Measurements from ENCODE around the gene DBNL. TPM values are rescaled to one million over a fixed set of nuclear protein-coding genes. Genes with fewer than 3 reads are reported as not detected.
"Not testable (repeated sequence)": the region's sequence is repeated elsewhere in the genome, so short reads cannot be mapped to it uniquely, and the experiment has no call there.

The DBNL gene
- total RNA-seq: 113 TPM
- polyA plus RNA-seq: 116 TPM
- long read RNA-seq, donor 1, partial matches to known transcripts: 0 of 5 reads
- long read RNA-seq, donor 1, other reads (novel, unspliced or antisense): 0 of 5 reads
- long read RNA-seq, donor 2: 0 reads
- long read RNA-seq, donor 3, transcript DBNL-210 (13 exons, 1,808 nt): major isoform, 31 of 124 reads
- long read RNA-seq, donor 3, transcript DBNL-220 (13 exons, 2,117 nt): minor isoform, 10 of 124 reads
- long read RNA-seq, donor 3, partial matches to known transcripts: 32 of 124 reads
- long read RNA-seq, donor 3, other reads (novel, unspliced or antisense): 45 of 124 reads
- long read RNA-seq, donor 4, transcript DBNL-210 (13 exons, 1,808 nt): major isoform, 11 of 15 reads
- long read RNA-seq, donor 4, partial matches to known transcripts: 0 of 15 reads
- long read RNA-seq, donor 4, other reads (novel, unspliced or antisense): 0 of 15 reads
- long read RNA-seq, donor 5, transcript DBNL-210 (13 exons, 1,808 nt): major isoform, 27 of 115 reads
- long read RNA-seq, donor 5, transcript DBNL-220 (13 exons, 2,117 nt): minor isoform, 16 of 115 reads
- long read RNA-seq, donor 5, partial matches to known transcripts: 40 of 115 reads
- long read RNA-seq, donor 5, other reads (novel, unspliced or antisense): 31 of 115 reads
- long read RNA-seq, donor 6, full-length matches to known transcripts: 24 of 110 reads
- long read RNA-seq, donor 6, partial matches to known transcripts: 52 of 110 reads
- long read RNA-seq, donor 6, other reads (novel, unspliced or antisense): 34 of 110 reads
- long read RNA-seq, donor 7, transcript DBNL-210 (13 exons, 1,808 nt): major isoform, 16 of 45 reads
- long read RNA-seq, donor 7, partial matches to known transcripts: 22 of 45 reads
- long read RNA-seq, donor 7, other reads (novel, unspliced or antisense): 0 of 45 reads
- long read RNA-seq, donor 8, transcript DBNL-210 (13 exons, 1,808 nt): major isoform, 13 of 18 reads
- long read RNA-seq, donor 8, partial matches to known transcripts: 0 of 18 reads
- long read RNA-seq, donor 8, other reads (novel, unspliced or antisense): 0 of 18 reads
- long read RNA-seq, donor 9, transcript DBNL-210 (13 exons, 1,808 nt): major isoform, 16 of 40 reads
- long read RNA-seq, donor 9, partial matches to known transcripts: 0 of 40 reads
- long read RNA-seq, donor 9, other reads (novel, unspliced or antisense): 19 of 40 reads
- long read RNA-seq, donor 10, transcript DBNL-210 (13 exons, 1,808 nt): major isoform, 20 of 48 reads
- long read RNA-seq, donor 10, transcript DBNL-220 (13 exons, 2,117 nt): minor isoform, 6 of 48 reads
- long read RNA-seq, donor 10, partial matches to known transcripts: 0 of 48 reads
- long read RNA-seq, donor 10, other reads (novel, unspliced or antisense): 21 of 48 reads

- Histone ChIP-seq H3K36me3 (ENCODE audit: control insufficient read depth in 2 of 2, insufficient read depth in 2 of 2, low read length in 1 of 2) (peaks cover 17 to 24% of the 10 kb centered on the region in 2 donors), H3K27me3 (ENCODE audit: control insufficient read depth in 2 of 2, insufficient read depth in 1 of 2, low read length in 1 of 2) (no peaks in the 10 kb centered on the region), H3K4me3 (ENCODE audit: low read length in 2 of 2) (peak within 1 kb of the TSS; percentile 97), H3K27ac (ENCODE audit: low read depth in 1 of 2, low read length in 1 of 2) (peak within 1 kb of the TSS; percentile 78 to 84), H3K9me3 (ENCODE audit: control insufficient read depth in 2 of 2, insufficient read depth in 1 of 2, low read length in 1 of 2) (no peaks in the 10 kb centered on the region), H3K4me1 (ENCODE audit: control insufficient read depth in 2 of 2, insufficient read depth in 2 of 2, low read length in 2 of 2) (peaks cover 24 to 33% of the 10 kb centered on the region in 2 donors)
- DNase-seq (ENCODE audit: low read depth in 6 of 9, low spot score in 9 of 9): peak in 8 of 9 donors; percentile 57 to 91 (median 77)
- WGBS: under 1% methylated on average over 74 of the region's 74 CpGs
Measured at GRCh38 chr7:44044315-44045225, at the start of gene DBNL. DBNL (plus strand) TSS chr7:44044702; CDS start chr7:44044738, 36 bp downstream.

- not testable (repeated sequence) for H3K9me3 ChIP-seq (ENCODE audit: control insufficient read depth in 2 of 2, insufficient read depth in 1 of 2, low read length in 1 of 2); H3K27me3 ChIP-seq (ENCODE audit: control insufficient read depth in 2 of 2, insufficient read depth in 1 of 2, low read length in 1 of 2); DNase-seq (ENCODE audit: low read depth in 6 of 9, low spot score in 9 of 9); H3K36me3 ChIP-seq (ENCODE audit: control insufficient read depth in 2 of 2, insufficient read depth in 2 of 2, low read length in 1 of 2); H3K4me3 ChIP-seq (ENCODE audit: low read length in 2 of 2); H3K27ac ChIP-seq (ENCODE audit: low read depth in 1 of 2, low read length in 1 of 2); H3K4me1 ChIP-seq (ENCODE audit: control insufficient read depth in 2 of 2, insufficient read depth in 2 of 2, low read length in 2 of 2)
- 96% methylated on average over 3 of the region's 3 CpGs for WGBS
Measured at GRCh38 chr7:43997532-43997931, 47.0 kb upstream of the DBNL start, which contains the start of gene SPDYE1. SPDYE1 (plus strand) TSS chr7:43997897; CDS start chr7:43999950, 2,053 bp downstream.

GRCh38 chr7:44012081-44012480, 32.4 kb upstream of the DBNL start:
- H3K4me3 ChIP-seq (ENCODE audit: low read length in 2 of 2): not testable (repeated sequence)
- H3K36me3 ChIP-seq (ENCODE audit: control insufficient read depth in 2 of 2, insufficient read depth in 2 of 2, low read length in 1 of 2): peaks cover 4 to 11% of the 10 kb centered on the region in 2 donors

GRCh38 chr7:44015090-44015489, 29.4 kb upstream of the DBNL start:
- not testable (repeated sequence) for H3K4me3 ChIP-seq (ENCODE audit: low read length in 2 of 2); H3K9me3 ChIP-seq (ENCODE audit: control insufficient read depth in 2 of 2, insufficient read depth in 1 of 2, low read length in 1 of 2); H3K4me1 ChIP-seq (ENCODE audit: control insufficient read depth in 2 of 2, insufficient read depth in 2 of 2, low read length in 2 of 2); H3K27me3 ChIP-seq (ENCODE audit: control insufficient read depth in 2 of 2, insufficient read depth in 1 of 2, low read length in 1 of 2); H3K27ac ChIP-seq (ENCODE audit: low read depth in 1 of 2, low read length in 1 of 2); DNase-seq (ENCODE audit: low read depth in 6 of 9, low spot score in 9 of 9)
- WGBS: 99% methylated on average over 9 of the region's 12 CpGs
- H3K36me3 ChIP-seq (ENCODE audit: control insufficient read depth in 2 of 2, insufficient read depth in 2 of 2, low read length in 1 of 2): peaks cover 3 to 11% of the 10 kb centered on the region in 2 donors

More at GRCh38 chr7:44012081-44012480, 32.4 kb upstream of the DBNL start:
- not testable (repeated sequence) for H3K4me1 ChIP-seq (ENCODE audit: control insufficient read depth in 2 of 2, insufficient read depth in 2 of 2, low read length in 2 of 2); H3K27ac ChIP-seq (ENCODE audit: low read depth in 1 of 2, low read length in 1 of 2); DNase-seq (ENCODE audit: low read depth in 6 of 9, low spot score in 9 of 9); H3K27me3 ChIP-seq (ENCODE audit: control insufficient read depth in 2 of 2, insufficient read depth in 1 of 2, low read length in 1 of 2); H3K9me3 ChIP-seq (ENCODE audit: control insufficient read depth in 2 of 2, insufficient read depth in 1 of 2, low read length in 1 of 2)
- WGBS: 94% methylated on average over 8 of the region's 8 CpGs

GRCh38 chr7:44018857-44019807, 25.4 kb upstream of the DBNL start:
- 4% methylated on average over 62 of the region's 63 CpGs for WGBS
- H3K27me3 ChIP-seq (ENCODE audit: control insufficient read depth in 2 of 2, insufficient read depth in 1 of 2, low read length in 1 of 2); H3K36me3 ChIP-seq (ENCODE audit: control insufficient read depth in 2 of 2, insufficient read depth in 2 of 2, low read length in 1 of 2); H3K9me3 ChIP-seq (ENCODE audit: control insufficient read depth in 2 of 2, insufficient read depth in 1 of 2, low read length in 1 of 2): not testable (repeated sequence)
- peaks cover 0 to 12% of the 10 kb centered on the region in 2 donors for H3K4me1 ChIP-seq (ENCODE audit: control insufficient read depth in 2 of 2, insufficient read depth in 2 of 2, low read length in 2 of 2)
- peak overlapping the region; percentile 62 to 78 for H3K4me3 ChIP-seq (ENCODE audit: low read length in 2 of 2)
- peak; percentile 90 to 99 (median 97) for DNase-seq (ENCODE audit: low read depth in 6 of 9, low spot score in 9 of 9)
- peak overlapping the region; percentile 36 to 75 for H3K27ac ChIP-seq (ENCODE audit: low read depth in 1 of 2, low read length in 1 of 2)

- not testable (repeated sequence) for H3K27ac ChIP-seq (ENCODE audit: low read depth in 1 of 2, low read length in 1 of 2)
Measured at GRCh38 chr7:44019825-44020224, 24.7 kb upstream of the DBNL start.

GRCh38 chr7:44022069-44022468, 22.4 kb upstream of the DBNL start:
- WGBS: 98% methylated on average over 6 of the region's 7 CpGs
- not testable (repeated sequence) for H3K9me3 ChIP-seq (ENCODE audit: control insufficient read depth in 2 of 2, insufficient read depth in 1 of 2, low read length in 1 of 2); DNase-seq (ENCODE audit: low read depth in 6 of 9, low spot score in 9 of 9)

More at GRCh38 chr7:44019825-44020224, 24.7 kb upstream of the DBNL start:
- not testable (repeated sequence) for H3K36me3 ChIP-seq (ENCODE audit: control insufficient read depth in 2 of 2, insufficient read depth in 2 of 2, low read length in 1 of 2); H3K9me3 ChIP-seq (ENCODE audit: control insufficient read depth in 2 of 2, insufficient read depth in 1 of 2, low read length in 1 of 2); DNase-seq (ENCODE audit: low read depth in 6 of 9, low spot score in 9 of 9); H3K27me3 ChIP-seq (ENCODE audit: control insufficient read depth in 2 of 2, insufficient read depth in 1 of 2, low read length in 1 of 2); H3K4me3 ChIP-seq (ENCODE audit: low read length in 2 of 2)
- WGBS: 95% methylated on average over 6 of the region's 6 CpGs
- H3K4me1 ChIP-seq (ENCODE audit: control insufficient read depth in 2 of 2, insufficient read depth in 2 of 2, low read length in 2 of 2): peaks cover 0 to 12% of the 10 kb centered on the region in 2 donors

More at GRCh38 chr7:44022069-44022468, 22.4 kb upstream of the DBNL start:
- not testable (repeated sequence) for H3K36me3 ChIP-seq (ENCODE audit: control insufficient read depth in 2 of 2, insufficient read depth in 2 of 2, low read length in 1 of 2); H3K27me3 ChIP-seq (ENCODE audit: control insufficient read depth in 2 of 2, insufficient read depth in 1 of 2, low read length in 1 of 2); H3K4me3 ChIP-seq (ENCODE audit: low read length in 2 of 2); H3K27ac ChIP-seq (ENCODE audit: low read depth in 1 of 2, low read length in 1 of 2)
- peaks cover 0 to 12% of the 10 kb centered on the region in 2 donors for H3K4me1 ChIP-seq (ENCODE audit: control insufficient read depth in 2 of 2, insufficient read depth in 2 of 2, low read length in 2 of 2)

Measured in thymus (tissue), 14 donors.